ENCODE data around the gene ATP8B1.

ATP8B1 gene

GRCh38 chr18:57748770-57749603, 54.1 kb downstream of the ATP8B1 start:
- Histone ChIP-seq H3K27me3 (replicated peaks; ENCODE audit: control insufficient read depth, insufficient read depth, low read length) (no peaks in the 10 kb centered on the region), H3K36me3 (ENCODE audit: control insufficient read depth, insufficient read depth, low read length) (no peaks in the 10 kb centered on the region), H3K4me3 (replicated peaks; ENCODE audit: low read depth, low read length) (no peak overlapping the region)
- TF ChIP-seq, protein P1, sequence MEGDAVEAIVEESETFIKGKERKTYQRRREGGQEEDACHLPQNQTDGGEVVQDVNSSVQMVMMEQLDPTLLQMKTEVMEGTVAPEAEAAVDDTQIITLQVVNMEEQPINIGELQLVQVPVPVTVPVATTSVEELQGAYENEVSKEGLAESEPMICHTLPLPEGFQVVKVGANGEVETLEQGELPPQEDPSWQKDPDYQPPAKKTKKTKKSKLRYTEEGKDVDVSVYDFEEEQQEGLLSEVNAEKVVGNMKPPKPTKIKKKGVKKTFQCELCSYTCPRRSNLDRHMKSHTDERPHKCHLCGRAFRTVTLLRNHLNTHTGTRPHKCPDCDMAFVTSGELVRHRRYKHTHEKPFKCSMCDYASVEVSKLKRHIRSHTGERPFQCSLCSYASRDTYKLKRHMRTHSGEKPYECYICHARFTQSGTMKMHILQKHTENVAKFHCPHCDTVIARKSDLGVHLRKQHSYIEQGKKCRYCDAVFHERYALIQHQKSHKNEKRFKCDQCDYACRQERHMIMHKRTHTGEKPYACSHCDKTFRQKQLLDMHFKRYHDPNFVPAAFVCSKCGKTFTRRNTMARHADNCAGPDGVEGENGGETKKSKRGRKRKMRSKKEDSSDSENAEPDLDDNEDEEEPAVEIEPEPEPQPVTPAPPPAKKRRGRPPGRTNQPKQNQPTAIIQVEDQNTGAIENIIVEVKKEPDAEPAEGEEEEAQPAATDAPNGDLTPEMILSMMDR (IDR thresholded peaks at IDR 0.05; ENCODE audit: insufficient read depth, low read length, poor library complexity, severe bottlenecking), result no peak
- DNase-seq (ENCODE audit: extremely low read depth, insufficient read length), result no peak

DNA sequence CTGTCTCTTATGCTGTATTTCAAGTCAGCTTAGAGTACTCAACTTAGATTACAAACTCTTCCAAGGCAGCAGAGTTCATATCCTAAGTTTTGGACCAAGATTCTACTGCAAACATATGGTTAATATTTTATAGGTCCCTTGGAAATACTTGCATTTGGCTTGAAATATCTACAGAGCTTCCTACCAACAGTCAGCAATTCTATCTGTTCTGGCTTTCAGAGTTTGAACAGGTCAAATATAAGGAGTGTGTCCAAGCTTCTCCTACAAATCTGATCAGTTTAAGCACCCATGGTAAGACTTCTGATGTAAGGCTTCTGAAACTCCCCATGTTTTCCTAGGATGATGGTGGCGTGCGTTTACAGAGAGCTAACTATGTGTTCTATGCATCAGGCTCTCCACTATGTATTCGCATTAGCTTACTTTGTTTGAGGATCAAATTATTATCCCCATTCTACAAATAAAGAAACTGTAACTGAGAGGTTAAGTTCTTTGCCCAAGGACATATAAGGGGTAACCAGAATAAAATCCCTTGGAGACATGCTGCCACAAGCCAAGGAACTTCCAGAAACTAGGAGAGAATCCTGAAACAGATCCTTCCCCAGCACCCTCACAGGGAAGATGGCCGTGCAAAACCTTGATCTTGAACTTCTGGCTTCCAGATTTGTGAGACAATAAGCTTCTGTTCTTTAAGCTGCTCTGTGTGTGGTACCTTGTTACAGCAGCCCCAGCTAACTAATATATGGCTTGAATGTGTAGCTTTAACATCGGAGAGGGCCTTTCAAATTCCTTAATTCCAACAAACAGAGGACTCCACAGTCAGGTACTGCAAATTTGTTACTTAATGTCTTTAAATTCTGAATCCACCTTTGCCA, 55.1 kb downstream of the ATP8B1 start:
- no peak for DNase-seq (ENCODE audit: extremely low read depth, insufficient read length)
- Histone ChIP-seq H3K27me3 (replicated peaks; ENCODE audit: control insufficient read depth, insufficient read depth, low read length) (no peaks in the 10 kb centered on the region; the same call in 1 of the 2 replicates), H3K36me3 (ENCODE audit: control insufficient read depth, insufficient read depth, low read length) (no peaks in the 10 kb centered on the region), H3K4me3 (replicated peaks; ENCODE audit: low read depth, low read length) (no peak overlapping the region)
- TF ChIP-seq, protein P1 (IDR thresholded peaks at IDR 0.05; ENCODE audit: insufficient read depth, low read length, poor library complexity, severe bottlenecking), result no peak

GRCh38 chr18:57744211-57744694, 58.9 kb downstream of the ATP8B1 start:
- Histone ChIP-seq H3K27me3 (replicated peaks; ENCODE audit: control insufficient read depth, insufficient read depth, low read length) (no peaks in the 10 kb centered on the region; the same call in 1 of the 2 replicates), H3K4me3 (replicated peaks; ENCODE audit: low read depth, low read length) (no peak overlapping the region), H3K36me3 (ENCODE audit: control insufficient read depth, insufficient read depth, low read length) (no peaks in the 10 kb centered on the region)
- DNase-seq (ENCODE audit: extremely low read depth, insufficient read length), result no peak
- TF ChIP-seq, protein P1 (IDR thresholded peaks at IDR 0.05; ENCODE audit: insufficient read depth, low read length, poor library complexity, severe bottlenecking), result no peak

- DNase-seq (ENCODE audit: extremely low read depth, insufficient read length), result no peak
- TF ChIP-seq, protein P1 (IDR thresholded peaks at IDR 0.05; ENCODE audit: insufficient read depth, low read length, poor library complexity, severe bottlenecking), result no peak
- H3K36me3 ChIP-seq (ENCODE audit: control insufficient read depth, insufficient read depth, low read length), result no peaks in the 10 kb centered on the region
- no peaks in the 10 kb centered on the region; the same call in 1 of the 2 replicates for H3K27me3 ChIP-seq (replicated peaks; ENCODE audit: control insufficient read depth, insufficient read depth, low read length)
- H3K4me3 ChIP-seq (replicated peaks; ENCODE audit: low read depth, low read length), result no peak overlapping the region
Observed at GRCh38 chr18:57743008-57743407, 60.1 kb downstream of the ATP8B1 start.

DNA sequence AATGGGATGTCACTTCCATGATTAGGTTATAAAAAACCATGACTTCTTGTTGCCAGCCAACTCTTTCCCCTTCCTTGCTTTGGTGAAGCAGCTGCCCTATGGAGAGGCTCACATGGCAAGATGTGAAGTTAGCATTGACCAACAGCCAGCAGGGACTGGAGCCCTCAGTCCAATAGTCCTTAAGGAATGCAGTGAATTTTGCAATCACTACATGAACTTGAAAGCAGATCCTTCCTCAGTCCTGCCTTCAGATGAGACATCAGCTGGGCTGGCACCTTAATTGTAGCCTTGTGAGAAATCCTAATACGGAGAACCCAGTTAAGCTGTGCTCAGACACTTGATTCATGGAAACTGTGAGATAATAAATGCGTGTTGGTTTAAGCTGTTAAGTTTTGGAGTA, 61.8 kb downstream of the ATP8B1 start:
- Histone ChIP-seq H3K4me3 (replicated peaks; ENCODE audit: low read depth, low read length) (no peak overlapping the region), H3K27me3 (replicated peaks; ENCODE audit: control insufficient read depth, insufficient read depth, low read length) (no peaks in the 10 kb centered on the region; the same call in 1 of the 2 replicates), H3K36me3 (ENCODE audit: control insufficient read depth, insufficient read depth, low read length) (no peaks in the 10 kb centered on the region)
- TF ChIP-seq, protein P1 (IDR thresholded peaks at IDR 0.05; ENCODE audit: insufficient read depth, low read length, poor library complexity, severe bottlenecking), result no peak
- DNase-seq (ENCODE audit: extremely low read depth, insufficient read length), result no peak
